HepG2 (cell line): ENCODE measurements around the gene PEPD. TPM values are rescaled to one million over a fixed set of nuclear protein-coding genes. Genes with fewer than 3 reads are reported as not detected.
A peak's percentile ranks its signal among the peaks of the same experiment; 100 is the strongest.

Experiments
- BHLHE40 ChIP-seq: IDR thresholded peaks from 2 replicates; pipeline ENCODE4 v1.6.1; 2011; ENCODE audit warnings: low read length, improper control_type of control experiment
- CSRNP1 ChIP-seq: sonication (generic); formaldehyde crosslinking; IDR thresholded peaks from 2 replicates; pipeline ENCODE4 v1.8.1; 2023; ENCODE audit warnings: mild to moderate bottlenecking, missing genetic modification reagents
- HNRNPUL1 ChIP-seq: fragments of 200-400 bp; formaldehyde crosslinking; IDR thresholded peaks from 2 replicates; pipeline ENCODE4 v1.6.1; 2017; ENCODE audit warnings: low read depth, mild to moderate bottlenecking, low read length, moderate library complexity
- KAT7 ChIP-seq: IDR thresholded peaks from 2 replicates; pipeline ENCODE4 v1.6.1; 2018; ENCODE audit warnings: borderline replicate concordance, missing compliant biosample characterization
- NRL ChIP-seq: sonication (generic); formaldehyde crosslinking; IDR thresholded peaks from 2 replicates; pipeline ENCODE4 v1.5.0; 2020; ENCODE audit warnings: missing genetic modification reagents, mild to moderate bottlenecking, moderate library complexity, borderline replicate concordance
- PCBP2 ChIP-seq: fragments of 200-400 bp; formaldehyde crosslinking; optimal IDR thresholded peaks from 2 replicates; pipeline ENCODE3; 2018; ENCODE audit warnings: low read length, low read depth; ENCODE audit not compliant: poor library complexity, severe bottlenecking
- PHF20 ChIP-seq: sonication (generic); formaldehyde crosslinking; IDR thresholded peaks from 2 replicates; pipeline ENCODE4 v1.5.0; 2020; ENCODE audit warnings: mild to moderate bottlenecking, missing genetic modification reagents
- SAFB2 ChIP-seq: sonication (generic); formaldehyde crosslinking; IDR thresholded peaks from 2 replicates; pipeline ENCODE4 v1.5.1; 2020; ENCODE audit warnings: missing genetic modification reagents, low read depth, mild to moderate bottlenecking, borderline replicate concordance
- SALL2 ChIP-seq: sonication (generic); formaldehyde crosslinking; IDR thresholded peaks from 2 replicates; pipeline ENCODE4 v1.8.1; 2023; ENCODE audit warnings: mild to moderate bottlenecking, missing genetic modification reagents, inconsistent platforms
- TCF12 ChIP-seq, 2 experiments: fragments of 450-650 bp in 1 of 2; sonication (generic) in 1 of 2; formaldehyde crosslinking in 1 of 2; IDR thresholded peaks; 2 replicates each; pipeline versions ENCODE4 v1.6.1 to v1.8.0; 2017 to 2022; ENCODE audit warnings: antibody characterized with exemption in 1 of 2, mild to moderate bottlenecking in 1 of 2, missing genetic modification reagents in 1 of 2, moderate library complexity in 1 of 2
- YEATS2 ChIP-seq: sonication (generic); formaldehyde crosslinking; IDR thresholded peaks from 2 replicates; pipeline ENCODE4 v1.4.0; 2020; ENCODE audit warnings: missing genetic modification reagents, borderline replicate concordance
- ZFX ChIP-seq: sonication (generic); formaldehyde crosslinking; IDR thresholded peaks from 2 replicates; pipeline ENCODE4 v1.4.0; 2020; ENCODE audit warnings: mild to moderate bottlenecking, low read depth, missing genetic modification reagents, moderate library complexity
- ZMYM3 ChIP-seq: sonication (generic); formaldehyde crosslinking; IDR thresholded peaks from 2 replicates; pipeline ENCODE4 v1.5.1; 2020; ENCODE audit warnings: mild to moderate bottlenecking, missing genetic modification reagents
- ZNF768 ChIP-seq: sonication (generic); formaldehyde crosslinking; IDR thresholded peaks from 2 replicates; pipeline ENCODE4 v1.4.0; 2020; ENCODE audit warnings: missing genetic modification reagents
- polyA plus RNA-seq, 8 experiments: library from polyadenylated mRNA; depleted of rRNA in 3 of 8; stranded (reverse) in 7 of 8; unstranded in 1 of 8; fragments of >200 nt; fragmentation: Illumina TruSeq in 4 of 8; extraction: Trizol in 4 of 8; gene quantifications; 2 replicates each; pipeline versions ENCODE4 v1.2.1 to v1.2.3, GENCODE V29; 2011 to 2016; ENCODE audit warnings: low read depth in 4 of 8, missing spikeins in 1 of 8, mixed read lengths in 1 of 8; ENCODE audit not compliant: insufficient read depth in 1 of 8
- total RNA-seq, 5 experiments: library from RNA; depleted of rRNA; stranded (reverse); fragments of >200 nt; fragmentation: Illumina TruSeq; extraction: Trizol; gene quantifications; 2 replicates each; pipeline ENCODE4 v1.2.3, GENCODE V29; 2016; ENCODE audit warnings: low read depth in 1 of 5
- TF ChIP-seq, protein P1 (sequence below): IDR thresholded peaks from 2 replicates; pipeline ENCODE4 v1.4.0; 2020; ENCODE audit warnings: mild to moderate bottlenecking, missing genetic modification reagents
- TF ChIP-seq, protein P2 (sequence below): sonication (generic); formaldehyde crosslinking; IDR thresholded peaks from 2 replicates; pipeline ENCODE4 v1.4.0; 2020; ENCODE audit warnings: missing genetic modification reagents, mild to moderate bottlenecking, borderline replicate concordance
- TF ChIP-seq, protein P3 (sequence below): sonication (generic); formaldehyde crosslinking; IDR thresholded peaks from 2 replicates; pipeline ENCODE4 v1.8.0; 2022; ENCODE audit warnings: missing genetic modification reagents, mild to moderate bottlenecking, borderline replicate concordance

The PEPD gene
- total and polyA plus RNA-seq, 2 of the 13 experiments (the other 11 are each of a cell fraction or from before 2014, with no cell fraction given) = 60.7 to 75.1 TPM

GRCh38 chr19:33396701-33397535 lies 124.7 kb downstream of the PEPD start (continued):
- TF ChIP-seq CSRNP1 (no peak; the same call in 1 of the 2 replicates), HNRNPUL1 (no peak), NRL (CRISPR knock-in tag) (no peak; the same call in 1 of the 2 replicates), ZNF768 (CRISPR knock-in tag) (no peak), TCF12 (IDR thresholded peaks at IDR 0.05) (no peak), TCF12 (CRISPR knock-in tag; IDR thresholded peaks at IDR 0.05) (peak; percentile 98), KAT7 (CRISPR knock-in tag) (no peak), SAFB2 (CRISPR knock-in tag) (no peak), SALL2 (CRISPR knock-in tag) (no peak), PCBP2 (no peak), PHF20 (CRISPR knock-in tag) (0 out of 2 replicates have a peak, but pooled peaks have one; percentile 33), YEATS2 (CRISPR knock-in tag) (no peak), ZFX (CRISPR knock-in tag) (peak; percentile 91), ZMYM3 (CRISPR knock-in tag) (peak; percentile 96), BHLHE40 (no peak)
- TF ChIP-seq, protein P1, sequence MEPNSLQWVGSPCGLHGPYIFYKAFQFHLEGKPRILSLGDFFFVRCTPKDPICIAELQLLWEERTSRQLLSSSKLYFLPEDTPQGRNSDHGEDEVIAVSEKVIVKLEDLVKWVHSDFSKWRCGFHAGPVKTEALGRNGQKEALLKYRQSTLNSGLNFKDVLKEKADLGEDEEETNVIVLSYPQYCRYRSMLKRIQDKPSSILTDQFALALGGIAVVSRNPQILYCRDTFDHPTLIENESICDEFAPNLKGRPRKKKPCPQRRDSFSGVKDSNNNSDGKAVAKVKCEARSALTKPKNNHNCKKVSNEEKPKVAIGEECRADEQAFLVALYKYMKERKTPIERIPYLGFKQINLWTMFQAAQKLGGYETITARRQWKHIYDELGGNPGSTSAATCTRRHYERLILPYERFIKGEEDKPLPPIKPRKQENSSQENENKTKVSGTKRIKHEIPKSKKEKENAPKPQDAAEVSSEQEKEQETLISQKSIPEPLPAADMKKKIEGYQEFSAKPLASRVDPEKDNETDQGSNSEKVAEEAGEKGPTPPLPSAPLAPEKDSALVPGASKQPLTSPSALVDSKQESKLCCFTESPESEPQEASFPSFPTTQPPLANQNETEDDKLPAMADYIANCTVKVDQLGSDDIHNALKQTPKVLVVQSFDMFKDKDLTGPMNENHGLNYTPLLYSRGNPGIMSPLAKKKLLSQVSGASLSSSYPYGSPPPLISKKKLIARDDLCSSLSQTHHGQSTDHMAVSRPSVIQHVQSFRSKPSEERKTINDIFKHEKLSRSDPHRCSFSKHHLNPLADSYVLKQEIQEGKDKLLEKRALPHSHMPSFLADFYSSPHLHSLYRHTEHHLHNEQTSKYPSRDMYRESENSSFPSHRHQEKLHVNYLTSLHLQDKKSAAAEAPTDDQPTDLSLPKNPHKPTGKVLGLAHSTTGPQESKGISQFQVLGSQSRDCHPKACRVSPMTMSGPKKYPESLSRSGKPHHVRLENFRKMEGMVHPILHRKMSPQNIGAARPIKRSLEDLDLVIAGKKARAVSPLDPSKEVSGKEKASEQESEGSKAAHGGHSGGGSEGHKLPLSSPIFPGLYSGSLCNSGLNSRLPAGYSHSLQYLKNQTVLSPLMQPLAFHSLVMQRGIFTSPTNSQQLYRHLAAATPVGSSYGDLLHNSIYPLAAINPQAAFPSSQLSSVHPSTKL (CRISPR knock-in tag) = peak; percentile 90
- TF ChIP-seq, protein P2, sequence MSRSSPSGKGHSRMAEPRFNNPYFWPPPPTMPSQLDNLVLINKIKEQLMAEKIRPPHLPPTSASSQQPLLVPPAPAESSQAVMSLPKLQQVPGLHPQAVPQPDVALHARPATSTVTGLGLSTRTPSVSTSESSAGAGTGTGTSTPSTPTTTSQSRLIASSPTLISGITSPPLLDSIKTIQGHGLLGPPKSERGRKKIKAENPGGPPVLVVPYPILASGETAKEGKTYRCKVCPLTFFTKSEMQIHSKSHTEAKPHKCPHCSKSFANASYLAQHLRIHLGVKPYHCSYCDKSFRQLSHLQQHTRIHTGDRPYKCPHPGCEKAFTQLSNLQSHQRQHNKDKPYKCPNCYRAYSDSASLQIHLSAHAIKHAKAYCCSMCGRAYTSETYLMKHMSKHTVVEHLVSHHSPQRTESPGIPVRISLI (CRISPR knock-in tag) = peak; percentile 16; the same call in 1 of the 2 replicates
- TF ChIP-seq, protein P3, sequence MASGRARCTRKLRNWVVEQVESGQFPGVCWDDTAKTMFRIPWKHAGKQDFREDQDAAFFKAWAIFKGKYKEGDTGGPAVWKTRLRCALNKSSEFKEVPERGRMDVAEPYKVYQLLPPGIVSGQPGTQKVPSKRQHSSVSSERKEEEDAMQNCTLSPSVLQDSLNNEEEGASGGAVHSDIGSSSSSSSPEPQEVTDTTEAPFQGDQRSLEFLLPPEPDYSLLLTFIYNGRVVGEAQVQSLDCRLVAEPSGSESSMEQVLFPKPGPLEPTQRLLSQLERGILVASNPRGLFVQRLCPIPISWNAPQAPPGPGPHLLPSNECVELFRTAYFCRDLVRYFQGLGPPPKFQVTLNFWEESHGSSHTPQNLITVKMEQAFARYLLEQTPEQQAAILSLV (CRISPR knock-in tag) = no peak
